Type B pancreatic cell (in vitro differentiated cells): ENCODE measurements around the gene PRAMEF13. TPM values are rescaled to one million over a fixed set of nuclear protein-coding genes. Genes with fewer than 3 reads are reported as not detected.
"Not testable (repeated sequence)": the region's sequence is repeated elsewhere in the genome, so short reads cannot be mapped to it uniquely, and the experiment has no call there.

Experiments used
- DNase-seq: peaks from one replicate; pipeline ENCODE4 v3.0.0; 2021; ENCODE audit warnings: mixed read lengths; ENCODE audit not compliant: unreplicated experiment; ENCODE audit errors: extremely low spot score
- H3K27ac Mint-ChIP-seq: 2 replicates; pipeline ENCODE4 v1.8.0; 2021; ENCODE audit warnings: mild to moderate bottlenecking, mixed read lengths
- H3K27me3 Mint-ChIP-seq: 2 replicates; pipeline ENCODE4 v1.8.0; 2021; ENCODE audit warnings: mixed read lengths
- H3K36me3 Mint-ChIP-seq: 2 replicates; pipeline ENCODE4 v1.8.0; 2021; ENCODE audit warnings: mixed read lengths
- H3K4me1 Mint-ChIP-seq: one replicate; pipeline ENCODE4 v1.8.0; 2021; ENCODE audit warnings: mixed read lengths; ENCODE audit not compliant: unreplicated experiment
- H3K4me3 Mint-ChIP-seq: 2 replicates; pipeline ENCODE4 v1.8.0; 2021; ENCODE audit warnings: mild to moderate bottlenecking, mixed read lengths
- H3K9me3 Mint-ChIP-seq: 2 replicates; pipeline ENCODE4 v1.8.0; 2021; ENCODE audit warnings: mixed read lengths
- long read RNA-seq: library from polyadenylated mRNA; unstranded; transcript quantifications from one replicate; pipeline ENCODE4 v2.0.0, GENCODE V29; 2020
- total RNA-seq: library from RNA; stranded (reverse); gene quantifications from 2 replicates; pipeline ENCODE4 v1.2.1, GENCODE V29; 2021; ENCODE audit warnings: low replicate concordance

PRAMEF13 gene, protein sequence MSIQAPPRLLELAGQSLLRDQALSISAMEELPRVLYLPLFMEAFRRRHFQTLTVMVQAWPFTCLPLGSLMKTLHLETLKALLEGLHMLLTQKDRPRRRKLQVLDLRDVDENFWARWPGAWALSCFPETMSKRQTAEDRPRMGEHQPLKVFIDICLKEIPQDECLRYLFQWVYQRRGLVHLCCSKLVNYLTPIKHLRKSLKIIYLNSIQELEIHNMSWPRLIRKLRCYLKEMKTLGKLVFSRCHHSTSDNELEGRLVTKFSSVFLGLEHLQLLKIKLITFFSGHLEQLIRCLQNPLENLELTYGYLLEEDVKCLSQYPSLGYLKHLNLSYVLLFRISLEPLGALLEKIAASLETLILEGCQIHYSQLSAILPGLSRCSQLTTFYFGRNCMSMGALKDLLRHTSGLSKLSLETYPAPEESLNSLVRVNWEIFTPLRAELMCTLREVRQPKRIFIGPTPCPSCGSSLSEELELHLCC
- total RNA-seq = not detected in 2 replicates
- long read RNA-seq = 0 reads

DNA sequence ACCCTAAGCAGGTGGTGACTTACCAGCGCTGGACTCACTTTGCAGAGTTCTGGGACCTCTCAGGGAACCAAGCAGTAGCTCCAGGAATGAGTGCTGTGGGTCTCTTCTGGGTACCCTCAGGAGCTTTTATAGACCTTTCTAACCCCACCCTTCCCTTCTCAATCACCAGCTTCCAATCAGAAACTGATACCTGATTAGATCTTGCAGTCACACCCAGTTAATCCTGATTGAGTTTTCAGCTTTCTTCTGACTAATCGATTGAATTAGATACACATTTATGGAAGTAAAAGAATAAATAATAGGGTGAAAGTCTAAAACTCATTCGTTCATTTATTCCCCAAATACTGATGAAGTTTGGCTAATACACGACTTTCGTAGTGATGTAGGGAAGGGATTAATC, at the start of gene PRAMEF13:
Gene PRAMEF13, minus strand, starts transcription at position 101 of the 400 bp plus-strand sequence. CDS start 1,820 bp downstream, outside the sequence.
- not testable (repeated sequence) for H3K4me3 Mint-ChIP-seq, DNase-seq, H3K27ac Mint-ChIP-seq, H3K4me1 Mint-ChIP-seq, H3K36me3 Mint-ChIP-seq, H3K27me3 Mint-ChIP-seq, H3K9me3 Mint-ChIP-seq

DNA sequence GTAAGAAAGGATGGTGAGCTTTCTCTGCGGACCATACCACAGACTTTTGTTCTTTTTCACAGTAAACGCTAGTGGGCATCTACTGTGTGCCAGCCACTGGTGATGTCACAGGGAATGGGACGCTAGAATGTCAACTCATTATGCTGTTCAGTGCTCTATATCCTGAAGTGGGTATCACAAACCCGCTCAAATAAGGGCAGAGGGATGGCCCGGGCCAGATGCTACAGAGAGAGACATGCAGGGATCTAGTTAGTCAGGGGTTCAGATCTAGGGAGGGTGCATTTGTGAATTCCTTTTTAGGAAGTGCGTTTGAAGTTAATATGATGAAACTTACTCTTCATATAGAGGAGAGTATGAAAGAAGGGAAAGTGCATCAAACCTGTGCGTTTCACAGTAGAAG, 45.9 kb upstream of the PRAMEF13 start:
- H3K4me3 Mint-ChIP-seq, H3K27ac Mint-ChIP-seq, H3K27me3 Mint-ChIP-seq, H3K4me1 Mint-ChIP-seq, H3K36me3 Mint-ChIP-seq, H3K9me3 Mint-ChIP-seq: not testable (repeated sequence)
- DNase-seq = peak; percentile 43

DNA sequence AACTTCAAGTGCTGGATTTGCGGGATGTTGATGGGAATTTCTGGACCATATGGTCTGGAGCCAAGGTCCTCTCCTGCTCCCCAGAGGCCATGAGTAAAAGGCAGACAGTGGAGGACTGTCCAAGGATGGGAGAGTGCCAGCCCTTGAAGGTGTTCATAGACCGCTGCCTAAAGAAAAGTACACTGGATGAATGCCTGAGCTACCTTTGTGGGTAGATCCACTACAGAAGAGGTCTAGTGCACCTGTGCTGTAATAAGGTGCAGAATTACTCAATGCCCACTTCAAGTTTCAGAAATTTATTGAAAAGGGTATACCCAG, 45.3 kb upstream of the PRAMEF13 start:
- not testable (repeated sequence) for H3K27me3 Mint-ChIP-seq, H3K4me1 Mint-ChIP-seq, H3K36me3 Mint-ChIP-seq, H3K9me3 Mint-ChIP-seq, H3K4me3 Mint-ChIP-seq, H3K27ac Mint-ChIP-seq
- DNase-seq = peak; percentile 39

DNA sequence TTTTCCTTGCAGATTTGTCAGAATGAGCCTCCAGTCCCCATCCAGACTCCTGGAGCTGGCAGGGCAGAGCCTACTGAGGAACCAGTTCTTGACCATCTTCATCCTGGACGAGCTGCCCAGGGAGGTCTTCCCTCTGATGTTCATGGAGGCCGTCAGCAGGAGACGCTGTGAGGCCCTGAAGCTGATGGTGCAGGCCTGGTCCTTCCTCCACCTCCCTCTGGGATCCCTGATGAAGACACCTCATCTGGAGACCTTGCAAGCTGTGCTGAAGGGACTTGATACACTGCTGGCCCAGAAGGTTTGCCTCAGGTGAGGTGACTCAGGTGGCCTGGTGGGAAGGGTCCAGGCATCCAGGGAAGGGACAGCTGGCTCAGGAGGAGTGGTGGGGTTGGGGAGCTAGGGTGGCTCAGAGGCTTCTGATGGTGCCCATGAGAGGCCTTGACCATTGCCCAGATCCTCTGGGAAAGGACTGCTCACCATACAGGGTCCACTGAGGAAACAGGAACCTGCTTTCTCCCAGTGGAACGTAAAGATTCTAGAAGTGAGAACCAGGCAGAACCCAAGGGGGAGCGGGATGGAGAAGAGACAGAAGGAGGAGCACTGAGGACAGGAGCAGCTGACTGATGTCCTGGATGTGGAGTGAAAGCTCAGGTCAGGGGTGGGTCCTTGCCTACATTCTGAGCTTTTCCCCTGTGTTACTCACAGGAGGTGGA, 44.8 kb upstream of the PRAMEF13 start:
- peak; percentile 70 for DNase-seq
- not testable (repeated sequence) for H3K36me3 Mint-ChIP-seq, H3K27me3 Mint-ChIP-seq, H3K27ac Mint-ChIP-seq, H3K4me1 Mint-ChIP-seq, H3K4me3 Mint-ChIP-seq
- peaks cover 13% of the 10 kb centered on the region for H3K9me3 Mint-ChIP-seq

DNA sequence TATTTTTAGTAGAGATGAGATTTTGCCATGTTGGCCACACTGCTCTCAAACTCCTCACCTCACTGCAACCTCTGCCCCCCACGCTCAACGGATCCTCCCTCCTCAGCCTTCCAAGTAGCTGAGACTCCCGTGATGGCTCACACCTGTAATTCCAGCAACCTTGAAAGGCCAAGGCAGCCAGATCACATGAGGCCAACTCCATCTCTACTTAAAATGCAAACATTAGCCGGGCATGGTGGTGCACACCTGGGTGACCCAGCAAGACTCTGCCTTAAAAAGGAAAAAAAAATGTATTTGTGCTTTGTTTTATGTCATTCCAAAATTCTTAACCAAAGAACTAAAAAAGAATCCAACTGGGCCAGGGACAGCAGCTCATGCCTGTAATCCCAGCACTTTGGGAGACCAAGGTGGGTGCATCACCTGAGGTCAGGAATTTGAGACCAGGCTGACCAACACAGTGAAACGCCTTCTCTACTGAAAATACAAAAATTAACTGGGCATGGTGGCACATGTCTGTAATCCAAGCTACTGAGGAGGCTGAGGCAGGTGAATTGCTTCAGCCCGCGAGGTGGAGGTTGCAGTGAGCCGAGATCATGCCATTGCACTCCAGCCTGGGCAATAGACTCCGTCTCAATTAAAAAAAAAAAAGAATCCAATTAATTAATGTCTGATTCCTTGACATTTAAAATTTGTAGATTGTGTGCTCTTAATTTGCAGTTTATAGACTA, 42.5 kb upstream of the PRAMEF13 start:
- peaks cover 14% of the 10 kb centered on the region for H3K9me3 Mint-ChIP-seq
- not testable (repeated sequence) for H3K4me3 Mint-ChIP-seq, H3K4me1 Mint-ChIP-seq, DNase-seq, H3K27ac Mint-ChIP-seq, H3K36me3 Mint-ChIP-seq, H3K27me3 Mint-ChIP-seq

DNA sequence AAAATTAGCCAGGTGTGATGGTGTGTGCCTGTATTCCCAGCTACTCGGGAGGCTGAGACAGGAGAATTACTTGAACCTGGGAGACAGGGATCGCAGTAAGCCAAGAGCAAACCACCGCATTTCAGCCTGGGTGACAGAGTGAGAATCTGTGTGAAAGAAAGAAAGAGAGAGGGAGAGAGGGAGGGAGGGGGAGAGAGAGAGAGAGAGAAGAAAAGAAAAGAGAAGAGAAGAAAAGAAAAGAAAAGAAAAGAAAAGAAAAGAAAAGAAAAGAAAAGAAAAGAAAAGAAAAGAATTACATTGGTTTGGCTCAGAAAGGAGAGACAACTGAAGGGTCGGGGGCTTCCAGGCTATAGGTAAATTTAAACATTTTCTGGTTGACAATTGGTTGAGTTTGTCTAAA, 38.4 kb upstream of the PRAMEF13 start:
- not testable (repeated sequence) for H3K27ac Mint-ChIP-seq, H3K36me3 Mint-ChIP-seq, H3K9me3 Mint-ChIP-seq, DNase-seq, H3K4me1 Mint-ChIP-seq, H3K27me3 Mint-ChIP-seq, H3K4me3 Mint-ChIP-seq

DNA sequence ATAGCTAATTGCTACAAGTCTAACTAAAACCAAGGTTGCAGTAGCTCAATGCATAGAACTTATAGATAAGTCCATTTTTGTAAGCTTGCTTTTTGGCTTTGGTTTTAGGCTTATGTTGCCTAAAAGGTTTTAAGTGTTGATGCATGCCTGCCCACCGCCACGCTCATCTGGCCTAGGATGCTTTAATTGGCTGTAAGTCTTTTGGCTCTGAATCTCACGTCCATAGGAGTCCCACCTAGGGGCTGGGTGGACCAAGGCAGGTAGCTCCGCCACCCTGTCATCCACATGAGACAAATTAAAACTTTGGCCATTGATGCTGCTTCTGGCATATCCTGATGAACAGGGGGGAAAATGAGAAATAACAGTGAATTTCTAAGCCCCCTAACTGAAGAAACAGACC, 36.4 kb upstream of the PRAMEF13 start:
- H3K27me3 Mint-ChIP-seq, H3K4me1 Mint-ChIP-seq, H3K9me3 Mint-ChIP-seq, H3K36me3 Mint-ChIP-seq, H3K4me3 Mint-ChIP-seq, H3K27ac Mint-ChIP-seq: not testable (repeated sequence)
- DNase-seq = peak; percentile 7

DNA sequence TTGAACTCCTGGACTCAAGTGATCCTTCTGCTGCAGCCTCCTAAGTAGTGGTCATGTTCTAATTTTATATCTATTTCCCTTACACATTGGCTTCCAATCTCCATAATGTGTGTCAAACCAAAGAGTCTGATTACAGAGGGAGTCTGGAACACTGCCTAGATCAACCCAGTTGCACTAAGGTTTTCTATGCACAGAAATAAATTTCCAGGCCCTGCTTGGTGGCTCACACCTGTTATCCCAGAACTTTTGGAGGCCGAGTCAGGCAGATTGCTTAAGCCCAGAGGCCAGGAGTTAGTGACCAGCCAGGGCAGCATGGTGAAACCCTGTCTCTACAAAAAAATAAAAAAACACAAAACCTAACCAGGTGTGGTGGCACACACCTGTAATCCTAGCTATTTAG, 32.8 kb upstream of the PRAMEF13 start:
- not testable (repeated sequence) for H3K9me3 Mint-ChIP-seq, H3K27ac Mint-ChIP-seq, H3K27me3 Mint-ChIP-seq, H3K4me3 Mint-ChIP-seq, H3K36me3 Mint-ChIP-seq, H3K4me1 Mint-ChIP-seq
- peak; percentile 37 for DNase-seq

DNA sequence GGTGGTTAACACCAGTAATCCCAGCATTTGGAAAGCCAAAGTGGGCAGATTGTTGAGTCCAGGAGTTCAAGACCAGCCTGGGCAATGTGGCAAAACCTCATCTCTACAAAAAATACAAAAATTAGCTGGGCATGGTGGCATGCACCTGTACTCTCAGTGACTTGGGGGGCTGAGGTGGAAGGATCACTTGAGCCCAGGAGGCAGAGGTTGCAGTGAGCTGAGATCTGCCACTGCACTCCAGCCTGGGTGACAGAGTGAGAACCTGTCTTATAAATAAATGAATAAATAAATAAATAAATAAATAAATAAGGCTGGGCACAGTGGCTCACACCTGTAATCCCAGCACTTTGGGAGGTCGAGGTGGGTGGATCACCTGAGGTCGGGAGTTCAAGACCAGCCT, 30.8 kb upstream of the PRAMEF13 start:
- not testable (repeated sequence) for H3K27ac Mint-ChIP-seq, H3K27me3 Mint-ChIP-seq, H3K4me3 Mint-ChIP-seq, H3K9me3 Mint-ChIP-seq, H3K4me1 Mint-ChIP-seq, H3K36me3 Mint-ChIP-seq
- peak; percentile 18 for DNase-seq

DNA sequence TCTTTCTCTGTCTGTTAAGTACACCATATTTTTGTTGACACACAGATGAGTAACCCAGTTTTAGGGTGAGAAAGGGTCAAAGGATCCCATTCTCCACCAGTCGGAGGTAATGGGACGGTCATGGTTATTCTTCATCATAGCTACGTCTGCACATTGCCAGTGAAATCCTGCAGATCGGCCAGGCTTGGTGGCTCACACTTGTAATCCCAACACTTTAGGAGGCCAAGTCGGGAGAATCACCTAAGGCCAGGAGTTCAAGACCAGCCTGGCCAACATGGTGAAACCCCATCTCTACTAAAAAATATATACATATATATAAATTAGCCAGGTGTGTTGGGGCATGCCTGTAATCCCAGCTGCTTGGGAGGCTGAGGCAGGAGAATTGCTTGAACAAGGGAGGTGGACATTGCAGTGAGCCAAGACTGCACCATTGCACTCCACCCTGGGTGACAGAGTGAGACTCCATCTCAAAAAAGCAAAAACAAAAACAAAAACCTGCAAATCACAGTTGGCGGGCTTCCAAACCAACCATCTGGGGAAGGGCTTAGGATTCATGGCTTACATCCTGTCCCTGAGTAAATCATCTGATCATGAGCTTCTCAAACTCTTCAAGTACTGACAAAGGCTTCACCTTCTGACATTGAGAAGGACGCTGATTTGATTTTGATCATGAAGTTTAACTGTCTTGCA, 30.0 kb upstream of the PRAMEF13 start:
- not testable (repeated sequence) for H3K27me3 Mint-ChIP-seq, H3K9me3 Mint-ChIP-seq, H3K36me3 Mint-ChIP-seq, H3K27ac Mint-ChIP-seq, H3K4me3 Mint-ChIP-seq, H3K4me1 Mint-ChIP-seq
- peak; percentile 34 for DNase-seq

DNA sequence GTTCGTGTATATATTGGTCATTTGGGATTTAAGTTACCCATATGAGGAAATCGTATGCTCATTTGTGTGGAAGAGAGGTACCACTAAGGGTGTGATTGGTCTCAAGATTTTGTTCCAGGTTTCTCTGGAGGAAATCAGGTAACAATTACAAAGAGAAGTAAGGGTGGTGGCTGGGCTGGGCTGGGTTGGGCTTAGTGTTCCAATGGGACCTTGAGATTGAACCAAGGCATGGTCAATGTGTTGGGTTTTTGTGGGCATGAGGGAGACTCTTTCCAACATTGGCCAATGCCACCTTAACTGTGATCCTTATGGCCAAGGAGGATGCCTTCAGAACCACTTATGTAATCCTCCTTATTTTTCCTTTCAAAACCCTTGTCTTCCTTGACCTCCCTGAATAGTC, 29.4 kb upstream of the PRAMEF13 start:
- H3K27me3 Mint-ChIP-seq, H3K9me3 Mint-ChIP-seq, DNase-seq, H3K4me3 Mint-ChIP-seq, H3K36me3 Mint-ChIP-seq, H3K4me1 Mint-ChIP-seq, H3K27ac Mint-ChIP-seq: not testable (repeated sequence)

DNA sequence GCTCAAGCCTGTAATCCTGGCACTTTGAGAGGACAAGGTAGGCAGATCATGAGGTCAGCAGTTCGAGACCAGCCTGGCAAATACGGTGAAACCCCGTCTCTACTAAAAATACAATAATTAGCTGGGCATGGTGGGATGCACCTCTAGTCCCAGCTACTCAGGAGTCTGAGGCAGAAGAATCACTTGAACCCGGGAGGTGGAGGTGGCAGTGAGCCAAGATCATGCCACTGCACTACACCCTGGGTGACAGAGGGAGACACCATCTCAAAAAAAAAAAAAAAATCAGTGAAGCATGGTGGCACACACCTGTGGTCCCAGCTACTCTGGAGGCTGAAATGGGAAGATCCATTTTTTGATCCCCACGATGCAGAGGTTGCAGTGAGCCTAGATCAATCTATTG, 28.9 kb upstream of the PRAMEF13 start:
- not testable (repeated sequence) for H3K27me3 Mint-ChIP-seq, H3K9me3 Mint-ChIP-seq, H3K4me3 Mint-ChIP-seq, H3K36me3 Mint-ChIP-seq, H3K4me1 Mint-ChIP-seq, H3K27ac Mint-ChIP-seq
- DNase-seq = peak; percentile 13
